ENCODE results near the gene MEX3C.

DNA sequence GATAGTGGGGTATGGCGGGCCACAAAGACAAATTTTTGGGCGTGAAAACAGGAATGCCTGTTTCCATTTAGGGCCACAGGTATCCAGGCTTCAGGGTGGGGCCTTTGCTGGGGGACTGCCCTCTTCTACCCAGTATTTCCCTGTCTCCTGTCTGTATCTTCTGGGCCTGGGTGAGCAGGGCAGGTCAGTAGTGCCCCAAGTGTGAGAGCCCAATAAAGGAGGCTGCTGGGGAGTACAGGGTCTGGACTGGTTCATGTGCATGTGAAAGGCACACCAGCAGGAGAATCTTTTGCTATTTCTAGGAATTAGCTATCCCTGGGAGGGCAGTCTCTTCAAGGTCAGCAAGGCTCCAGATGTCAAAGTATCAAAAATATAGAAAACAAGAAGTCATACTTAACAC lies 71.5 kb downstream of the MEX3C start:
- TF ChIP-seq, protein P1, sequence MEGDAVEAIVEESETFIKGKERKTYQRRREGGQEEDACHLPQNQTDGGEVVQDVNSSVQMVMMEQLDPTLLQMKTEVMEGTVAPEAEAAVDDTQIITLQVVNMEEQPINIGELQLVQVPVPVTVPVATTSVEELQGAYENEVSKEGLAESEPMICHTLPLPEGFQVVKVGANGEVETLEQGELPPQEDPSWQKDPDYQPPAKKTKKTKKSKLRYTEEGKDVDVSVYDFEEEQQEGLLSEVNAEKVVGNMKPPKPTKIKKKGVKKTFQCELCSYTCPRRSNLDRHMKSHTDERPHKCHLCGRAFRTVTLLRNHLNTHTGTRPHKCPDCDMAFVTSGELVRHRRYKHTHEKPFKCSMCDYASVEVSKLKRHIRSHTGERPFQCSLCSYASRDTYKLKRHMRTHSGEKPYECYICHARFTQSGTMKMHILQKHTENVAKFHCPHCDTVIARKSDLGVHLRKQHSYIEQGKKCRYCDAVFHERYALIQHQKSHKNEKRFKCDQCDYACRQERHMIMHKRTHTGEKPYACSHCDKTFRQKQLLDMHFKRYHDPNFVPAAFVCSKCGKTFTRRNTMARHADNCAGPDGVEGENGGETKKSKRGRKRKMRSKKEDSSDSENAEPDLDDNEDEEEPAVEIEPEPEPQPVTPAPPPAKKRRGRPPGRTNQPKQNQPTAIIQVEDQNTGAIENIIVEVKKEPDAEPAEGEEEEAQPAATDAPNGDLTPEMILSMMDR (IDR thresholded peaks at IDR 0.05): no peak
- no peak for TF ChIP-seq EZH2 (IDR thresholded peaks at IDR 0.05; ENCODE audit: borderline replicate concordance, insufficient read depth, low read depth, low read length, poor library complexity, severe bottlenecking)
